Activated CD8-positive, alpha-beta memory T cell treated with anti-CD3 and anti-CD28 coated beads for 48 hours (primary cell): ENCODE measurements around the gene PAOX.
A peak's percentile ranks its signal among the peaks of the same experiment; 100 is the strongest.

Experiments used
- DNase-seq, 3 experiments: peaks; one replicate each; pipeline ENCODE4 v3.0.0-alpha.2; 2020; ENCODE audit warnings: low read depth in 2 of 3, low spot score in 2 of 3

Gene PAOX

DNA sequence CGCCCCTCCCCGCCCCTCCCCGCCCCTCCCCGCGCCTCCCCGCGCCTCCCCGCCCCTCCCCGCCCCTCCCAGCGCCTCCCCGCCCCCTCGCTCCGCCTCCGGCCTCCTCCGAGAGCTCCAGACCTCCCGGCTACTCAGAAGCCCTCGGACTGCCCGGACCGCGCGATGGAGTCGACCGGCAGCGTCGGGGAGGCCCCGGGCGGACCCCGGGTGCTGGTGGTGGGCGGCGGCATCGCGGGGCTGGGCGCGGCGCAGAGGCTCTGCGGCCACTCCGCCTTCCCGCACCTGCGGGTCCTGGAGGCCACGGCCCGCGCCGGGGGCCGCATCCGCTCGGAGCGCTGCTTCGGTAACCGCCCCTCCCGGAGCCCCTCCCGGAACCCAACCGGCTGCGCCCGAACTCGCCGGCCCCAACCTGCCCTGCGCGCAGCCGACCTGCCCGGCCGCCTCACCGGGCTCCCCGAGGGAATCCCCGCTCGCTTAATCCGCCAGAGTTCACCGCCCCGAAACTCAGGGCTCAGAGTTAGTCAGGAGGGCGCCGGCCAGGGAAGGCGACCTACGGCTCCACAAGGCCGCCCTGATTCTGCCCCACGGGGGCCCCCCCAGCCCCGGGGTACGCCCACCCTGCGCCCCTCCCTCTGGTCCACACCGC lies at the start of gene PAOX:
Gene PAOX, plus strand, starts transcription at position 111 of the 649 bp plus-strand sequence. Its CDS starts 55 bp downstream, at position 166.
- DNase-seq, result peak in 2 of 3 experiments; percentile 52 to 58

DNA sequence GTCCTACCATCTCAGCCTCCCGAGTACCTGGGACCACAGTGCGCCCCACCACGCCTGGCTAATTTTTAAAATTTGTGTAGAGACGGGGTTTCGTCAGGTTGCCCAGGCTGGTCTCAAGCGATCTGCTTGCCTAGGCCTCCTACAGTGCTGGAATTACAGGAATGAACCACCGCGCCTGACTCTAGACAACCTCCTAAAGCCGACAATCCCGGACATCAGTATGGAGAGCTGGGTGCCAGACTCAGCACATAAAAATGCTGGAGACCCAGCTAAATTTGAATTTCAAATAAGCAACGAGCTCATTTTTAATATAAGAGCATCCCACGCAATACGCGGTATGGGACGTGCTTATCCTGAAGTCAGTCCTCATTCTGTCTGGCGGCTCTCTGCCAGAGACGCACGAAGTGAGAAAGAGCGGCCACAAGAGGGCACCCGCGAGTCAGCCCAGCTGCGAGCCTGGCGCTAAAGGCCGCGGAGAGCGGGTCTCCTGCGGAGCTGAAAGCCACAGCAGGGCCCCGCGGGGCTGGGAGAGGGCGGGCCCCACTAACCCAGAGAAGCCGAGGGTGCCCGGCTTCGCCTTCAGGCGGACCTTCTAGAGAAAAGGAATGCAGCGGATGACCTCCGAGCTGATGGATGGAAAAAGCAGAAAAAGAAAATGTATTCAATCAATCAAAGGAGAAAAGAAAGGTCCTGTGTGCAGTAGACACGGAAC lies 49.4 kb upstream of the PAOX start:
- peak; percentile 62 to 89 (median 80) for DNase-seq

DNA sequence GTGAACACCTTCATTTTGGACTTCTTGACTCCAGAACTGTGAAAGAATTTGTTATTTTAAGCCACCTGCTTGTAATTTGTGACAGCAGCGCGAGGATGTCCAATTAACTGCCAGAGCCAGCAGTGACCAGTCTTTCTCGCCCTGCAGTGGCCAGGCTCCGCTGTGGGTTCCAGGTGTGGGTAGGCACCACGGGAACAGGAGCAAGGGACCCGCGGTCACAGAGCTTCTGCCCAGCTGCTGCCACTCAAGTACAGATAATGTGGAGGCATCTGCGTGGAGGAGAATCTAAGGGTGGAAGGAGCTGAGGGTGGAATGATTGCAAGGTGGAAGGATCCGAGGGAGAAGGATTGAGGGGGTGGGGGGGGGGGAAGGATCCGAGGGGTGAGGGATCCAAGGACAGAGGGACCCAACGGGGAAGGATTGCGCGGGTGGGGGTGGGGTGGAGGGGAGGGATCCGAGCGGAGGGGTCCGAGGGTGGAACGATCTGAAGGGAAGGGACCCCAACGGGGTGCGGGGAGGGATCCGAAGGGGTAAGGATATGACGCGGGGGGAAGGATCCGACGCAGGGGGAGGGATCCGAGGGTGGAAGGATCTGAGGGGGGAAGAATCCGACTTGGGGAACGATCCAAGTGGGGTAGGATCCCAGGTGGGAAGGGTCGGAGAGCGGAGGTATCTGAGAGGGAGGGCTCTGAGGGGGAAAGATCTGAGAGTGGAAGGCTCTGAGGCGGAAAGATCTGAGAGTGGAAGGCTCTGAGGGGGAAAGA lies 45.9 kb upstream of the PAOX start:
- no peak for DNase-seq

DNA sequence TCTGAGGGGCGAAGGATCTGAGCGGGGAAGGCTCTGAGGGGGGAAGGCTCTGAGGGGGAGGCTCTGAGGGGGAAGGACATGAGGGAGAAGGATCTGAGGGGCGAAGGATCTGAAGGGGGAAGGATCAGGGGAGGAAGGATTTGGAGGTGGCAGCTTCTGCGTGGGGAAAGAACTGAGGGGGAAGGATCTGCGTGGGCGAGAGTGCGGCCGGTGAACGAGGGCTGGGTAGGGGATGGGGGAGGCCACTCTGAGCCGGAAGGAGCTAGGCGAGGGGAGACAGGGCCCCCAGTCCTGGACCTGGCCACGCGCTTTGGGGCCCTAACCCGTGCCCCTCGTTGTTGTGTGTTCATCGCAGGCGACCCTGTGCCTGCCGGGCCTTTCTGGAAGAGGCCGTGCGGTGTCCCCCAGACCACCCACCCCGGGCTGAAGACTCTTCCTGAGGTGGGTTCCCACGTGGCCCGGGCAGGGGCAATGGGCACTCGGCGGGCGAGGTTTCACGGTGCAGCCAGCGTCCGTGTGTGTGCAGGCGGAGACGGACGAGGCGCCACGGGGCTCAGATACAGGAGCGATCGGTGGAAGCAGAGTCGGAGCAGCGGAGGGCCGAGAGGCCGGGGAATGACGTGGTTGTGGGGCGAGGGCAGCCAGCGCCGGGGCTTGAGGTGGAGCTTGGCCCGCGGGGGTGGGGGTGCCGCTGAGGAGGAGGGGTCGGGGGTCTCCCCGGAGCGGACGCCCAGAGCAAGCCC lies 44.4 kb upstream of the PAOX start:
- no peak for DNase-seq

DNA sequence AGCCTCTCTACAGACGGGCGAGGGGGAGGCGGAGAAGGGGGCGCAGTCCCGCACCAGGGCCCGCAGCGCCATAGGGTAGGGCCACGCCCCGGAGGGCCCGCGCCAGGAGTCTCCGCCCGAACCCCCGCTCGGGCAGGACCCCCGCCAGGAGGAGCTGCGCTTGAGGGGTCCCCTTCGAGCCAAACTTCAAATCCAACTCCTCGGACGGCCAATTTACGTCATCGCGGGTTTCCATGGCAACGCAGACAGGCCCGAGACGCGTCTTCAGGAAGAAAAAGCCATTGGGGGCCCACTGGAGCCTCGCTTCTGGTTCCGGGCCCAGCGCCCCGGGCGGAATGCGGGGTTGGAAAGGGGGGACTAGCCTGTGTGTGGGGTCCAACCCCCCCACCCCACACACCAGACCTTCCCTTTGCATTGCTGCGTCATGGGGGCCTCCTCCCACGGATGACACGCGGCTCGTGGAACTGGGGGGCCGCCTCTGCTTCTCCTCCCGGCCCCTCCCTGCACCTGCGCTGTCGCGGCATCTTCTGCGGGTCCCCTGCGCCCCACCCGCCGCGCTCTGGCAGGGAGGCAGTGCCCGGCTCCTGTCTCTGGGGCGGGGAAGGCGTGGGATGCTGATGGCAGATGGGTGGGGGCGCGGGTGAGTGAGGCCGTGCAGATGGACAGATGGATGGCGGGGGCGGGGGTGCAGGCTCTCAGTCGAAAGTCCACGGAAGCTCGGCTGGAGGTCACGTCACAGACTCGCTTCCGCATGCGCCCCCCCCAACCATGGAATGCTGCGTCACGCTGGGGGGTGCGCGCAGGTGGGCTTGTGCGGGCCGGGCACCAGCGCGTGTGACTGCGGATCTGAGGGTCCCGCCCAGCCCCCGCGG lies 43.6 kb upstream of the PAOX start:
- peak in 1 of 3 experiments; percentile 52 for DNase-seq

DNA sequence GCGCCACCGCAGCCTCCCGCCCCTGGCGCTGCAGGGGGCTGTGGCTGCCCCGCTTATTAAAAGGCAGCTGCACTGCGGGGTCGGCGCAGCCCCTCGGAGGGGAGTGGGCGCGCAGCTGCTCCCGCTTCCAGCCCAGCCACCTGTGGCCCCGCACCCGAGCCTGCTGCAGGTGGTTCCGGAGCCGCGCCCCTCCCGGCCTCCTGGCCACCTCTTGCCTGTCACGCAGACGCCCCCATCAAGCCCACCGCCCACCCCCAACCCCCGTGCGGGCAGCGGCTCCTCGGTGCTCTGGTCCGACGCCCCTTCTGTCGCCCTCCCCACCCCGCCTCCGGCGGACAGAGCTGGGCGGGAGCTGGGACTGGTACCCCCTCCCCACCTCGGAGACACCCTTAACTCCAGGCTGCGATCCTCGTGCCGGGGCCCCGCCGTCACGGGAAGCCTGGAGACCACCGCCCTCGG lies 42.9 kb upstream of the PAOX start:
- DNase-seq, result no peak

DNA sequence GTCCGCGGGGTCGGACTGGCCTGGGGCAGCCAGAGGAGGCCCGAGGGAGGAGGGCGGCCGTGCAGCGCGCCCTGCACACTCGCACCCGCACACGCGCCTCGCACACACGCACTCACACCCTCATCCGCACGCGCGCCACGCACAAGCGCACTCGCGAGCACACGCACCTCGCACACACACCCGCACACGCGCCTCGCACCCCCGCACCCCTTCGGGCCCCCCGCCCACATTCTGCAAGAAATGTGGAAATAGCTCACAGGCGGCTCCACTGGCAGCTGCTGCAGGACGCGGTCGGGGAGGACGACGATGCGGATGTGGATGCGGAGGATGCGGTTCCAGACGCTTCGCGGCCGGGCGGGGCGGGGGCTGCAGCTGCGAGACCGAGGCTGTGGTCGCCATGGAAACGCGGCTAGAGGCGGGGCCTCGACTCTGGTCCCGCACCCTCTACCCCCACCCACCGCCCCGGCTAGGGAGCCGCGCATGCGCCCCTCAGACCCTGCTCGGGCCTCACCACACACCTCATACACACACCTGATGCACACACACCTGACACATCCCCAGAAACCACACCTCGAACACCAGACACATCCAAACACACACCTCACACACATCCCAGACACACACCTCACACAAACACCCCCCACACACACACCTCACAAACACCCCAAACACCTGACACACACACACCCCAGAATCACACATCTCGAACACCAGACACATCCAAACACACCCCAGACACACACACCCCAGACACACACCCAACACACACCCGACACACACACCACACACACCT lies 42.3 kb upstream of the PAOX start, which contains the start of gene CALY:
Gene CALY, minus strand, starts transcription at position 320 of the 793 bp plus-strand sequence. CDS start 7,907 bp downstream, outside the sequence.
- DNase-seq, result no peak

DNA sequence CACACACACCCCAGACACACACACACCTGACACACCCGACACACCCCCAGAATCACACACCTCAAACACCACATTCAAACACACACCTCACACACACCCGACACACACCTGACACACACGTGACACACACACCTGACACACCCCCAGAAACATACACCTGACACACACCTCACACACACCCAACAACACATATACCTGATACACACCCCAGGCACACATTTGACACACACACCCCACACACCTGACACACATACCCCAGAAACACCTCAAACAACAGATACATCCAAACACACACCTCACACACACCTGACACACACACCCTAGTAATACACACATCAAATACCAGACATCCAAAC lies 41.7 kb upstream of the PAOX start:
- DNase-seq, result no peak

DNA sequence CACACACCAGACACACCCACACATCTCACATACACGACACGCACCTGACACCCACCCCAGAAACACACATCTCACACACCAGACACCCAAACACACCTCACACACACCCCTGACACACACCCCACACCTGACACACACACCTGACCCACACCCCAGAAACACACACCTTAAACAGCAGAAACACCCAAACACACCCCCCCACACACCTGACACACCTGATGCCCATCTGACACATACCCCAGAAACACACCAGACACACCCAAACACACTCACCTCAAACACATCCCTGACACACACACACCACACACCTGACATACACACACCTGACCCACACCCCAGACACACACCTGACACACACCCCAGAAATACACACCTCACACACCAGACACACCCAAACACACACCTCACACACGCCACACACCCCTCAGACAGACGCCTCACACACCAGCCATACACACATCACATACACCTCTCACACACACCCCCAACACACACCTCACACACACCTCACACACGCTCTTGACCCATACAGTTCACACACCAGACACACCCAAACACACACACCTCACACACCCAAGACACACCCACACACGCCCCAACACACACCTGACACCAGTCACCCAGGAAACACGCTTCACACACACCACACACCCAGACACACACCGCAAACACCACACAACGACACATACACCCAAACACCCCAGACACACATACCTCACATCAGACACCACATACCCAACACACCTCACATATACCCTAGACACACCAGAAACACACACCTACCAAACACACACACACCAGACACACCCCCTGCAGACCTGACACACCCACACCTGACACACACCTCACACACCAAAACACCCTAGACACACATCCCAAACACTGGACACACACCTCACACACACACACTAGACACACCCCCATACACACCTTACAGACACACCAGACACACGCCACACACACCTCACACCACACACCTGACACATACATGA lies 40.7 kb upstream of the PAOX start:
- DNase-seq, result no peak

DNA sequence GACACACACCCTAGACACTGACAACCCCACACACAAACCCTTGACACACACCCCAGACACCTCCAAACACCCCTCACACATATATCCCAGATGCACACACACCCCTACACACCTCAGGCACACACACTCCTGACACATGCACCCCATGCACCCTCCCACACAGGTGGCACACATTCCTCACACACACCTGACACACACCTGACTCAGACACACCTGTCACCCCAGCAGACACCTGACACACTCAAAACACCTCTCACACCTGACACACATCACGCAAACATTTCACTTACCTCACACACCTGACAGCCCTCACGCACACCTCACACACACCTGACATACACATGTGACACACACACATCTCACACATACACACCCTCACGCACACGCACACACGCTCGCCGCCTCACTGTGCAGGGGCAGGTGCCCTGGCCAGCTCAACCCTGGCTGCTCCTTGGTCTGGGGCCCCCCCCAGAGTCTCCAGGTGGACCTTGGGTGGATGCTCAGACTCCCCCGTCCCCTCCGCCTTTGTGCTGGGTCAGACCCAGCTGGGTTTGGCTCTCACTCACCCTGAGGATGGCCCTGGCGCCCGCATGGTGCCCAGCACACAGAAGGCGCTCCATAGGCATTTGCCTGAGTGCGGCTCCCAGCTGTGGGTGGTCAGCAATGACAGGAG lies 39.2 kb upstream of the PAOX start:
- no peak for DNase-seq

DNA sequence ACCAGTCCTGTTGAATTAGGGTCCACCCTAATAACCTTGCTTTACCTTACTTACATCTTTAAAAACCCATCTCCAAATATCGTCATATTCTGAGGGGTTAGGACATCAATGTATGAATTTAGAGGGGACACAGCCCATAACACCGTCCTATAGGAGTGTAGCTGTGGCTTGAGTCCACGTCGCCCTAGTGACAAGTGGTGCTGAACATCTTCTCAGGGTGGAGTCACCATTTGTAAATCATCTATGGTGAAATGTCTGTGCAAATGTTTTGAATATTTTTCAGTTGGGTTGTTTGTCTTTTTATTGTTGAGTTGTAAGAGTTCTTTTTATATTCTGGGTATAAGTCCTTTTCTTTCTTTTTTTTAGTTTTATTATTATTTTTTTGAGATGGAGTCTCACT lies 37.1 kb upstream of the PAOX start:
- DNase-seq, result no peak

DNA sequence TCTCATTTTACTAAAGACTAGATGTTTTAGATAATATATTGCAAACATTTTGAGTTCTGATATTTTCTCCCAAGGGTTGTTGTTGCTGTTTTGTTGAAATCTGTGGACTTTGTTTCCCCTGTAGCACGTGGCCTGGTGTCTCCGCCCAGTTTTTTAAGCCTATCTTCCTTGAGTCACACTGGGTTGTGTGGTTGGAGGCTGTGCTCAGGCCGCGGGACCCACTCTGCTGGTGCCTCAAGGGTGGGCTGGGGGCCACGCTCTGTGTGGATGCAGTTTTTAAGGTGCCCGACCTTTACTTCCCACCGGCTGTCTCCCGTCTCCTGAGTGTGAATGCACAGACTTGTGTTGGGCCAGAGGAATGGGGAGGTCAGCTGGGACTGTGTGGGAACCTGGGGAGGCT lies 36.1 kb upstream of the PAOX start:
- no peak for DNase-seq

DNA sequence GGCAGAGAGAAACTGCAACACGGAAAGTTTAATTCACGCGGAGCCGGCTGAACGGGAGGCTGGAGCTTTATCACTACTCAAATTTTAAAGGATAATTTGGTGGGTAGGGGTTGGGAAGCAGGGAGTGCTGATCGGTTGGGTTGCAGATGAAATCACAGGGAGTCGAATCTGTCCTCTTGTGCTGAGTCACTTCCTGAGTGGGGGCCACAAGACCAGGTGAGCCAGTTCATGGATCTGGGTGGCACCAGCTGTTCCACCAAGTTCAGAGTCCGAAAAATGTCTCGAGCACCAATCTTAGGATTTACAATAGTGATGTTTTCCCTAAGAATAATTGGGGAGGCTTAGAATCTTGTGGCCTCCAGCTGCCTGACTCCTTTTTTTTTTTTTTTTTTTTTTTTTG lies 35.5 kb upstream of the PAOX start:
- no peak for DNase-seq

DNA sequence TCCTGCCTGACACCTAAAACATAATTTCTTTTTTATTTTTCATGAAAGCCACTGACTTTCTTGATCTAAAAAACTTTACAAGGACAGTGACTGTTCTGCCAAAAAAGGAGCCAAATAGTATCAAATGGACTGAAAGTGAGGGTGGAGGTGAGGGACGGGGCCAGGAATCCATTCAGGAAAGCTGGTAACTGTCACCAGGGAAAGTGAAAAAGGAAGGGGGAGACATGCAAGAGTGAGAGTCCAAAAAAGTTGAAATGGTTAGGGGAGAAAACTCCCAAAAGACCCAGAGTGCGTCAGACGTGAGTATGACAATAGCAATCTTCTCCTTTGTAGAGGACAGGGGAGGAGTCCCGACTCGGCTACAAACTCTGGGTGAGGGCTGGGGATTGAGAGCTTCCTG lies 34.8 kb upstream of the PAOX start:
- no peak for DNase-seq

DNA sequence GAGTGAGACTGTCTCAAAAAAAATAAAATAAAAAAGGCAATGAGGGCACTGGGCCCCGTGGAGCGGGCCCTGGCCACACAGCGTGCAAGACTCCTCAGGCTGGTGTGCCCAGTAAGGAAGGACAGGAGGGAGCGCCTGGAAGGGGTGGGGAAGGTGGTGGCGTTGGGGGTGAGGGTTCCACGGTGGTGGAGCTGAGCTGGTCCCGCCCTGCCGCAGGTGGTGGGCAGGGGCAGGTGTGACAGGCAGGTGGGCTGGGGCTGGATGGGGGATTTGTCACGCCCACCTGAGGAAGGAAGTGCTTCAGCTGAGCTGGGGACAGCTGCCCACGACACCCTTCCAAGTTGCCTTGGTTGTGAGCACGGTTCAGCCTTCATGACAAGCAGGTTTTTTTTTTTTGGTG lies 32.6 kb upstream of the PAOX start:
- DNase-seq, result no peak

DNA sequence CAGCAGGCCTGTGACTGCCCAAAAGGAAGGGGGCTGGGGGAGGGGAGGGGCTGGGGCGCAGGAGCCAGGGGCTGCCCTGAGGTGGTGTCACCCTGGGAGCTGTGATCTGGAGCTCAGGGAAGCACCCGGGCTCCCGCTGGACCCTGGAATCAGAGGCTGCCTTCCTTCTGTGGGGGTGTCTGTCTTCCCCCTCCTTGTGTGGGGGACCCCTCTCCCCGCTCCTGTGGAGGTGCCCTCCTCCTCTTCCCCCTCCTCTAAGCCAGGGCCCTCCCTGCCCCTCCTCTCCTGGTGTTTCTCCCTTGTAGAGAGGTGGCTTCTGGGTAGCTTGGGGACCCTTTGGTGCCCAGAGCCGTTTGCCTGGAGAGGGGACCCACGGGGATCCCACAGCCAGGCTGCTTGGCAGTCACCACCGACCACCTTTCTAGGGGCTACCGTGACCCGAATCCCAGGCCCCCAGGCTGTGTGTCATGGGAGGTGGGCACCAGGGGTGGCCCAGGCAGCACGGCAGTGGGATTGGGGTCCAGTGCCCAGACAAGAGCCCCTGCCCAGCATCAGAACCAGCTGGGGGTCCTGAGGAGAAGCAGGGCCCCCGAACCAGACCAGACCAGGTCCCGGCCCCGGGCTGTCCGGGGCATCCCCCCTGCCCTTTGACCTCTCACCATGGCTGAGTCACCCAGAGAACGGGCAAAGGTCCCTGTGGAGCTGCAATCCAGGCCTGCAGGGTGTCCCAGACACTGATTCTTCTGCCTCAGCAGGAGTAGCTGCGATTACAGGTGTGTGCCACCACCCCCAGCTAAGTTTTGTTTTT lies 31.1 kb upstream of the PAOX start:
- DNase-seq, result no peak

DNA sequence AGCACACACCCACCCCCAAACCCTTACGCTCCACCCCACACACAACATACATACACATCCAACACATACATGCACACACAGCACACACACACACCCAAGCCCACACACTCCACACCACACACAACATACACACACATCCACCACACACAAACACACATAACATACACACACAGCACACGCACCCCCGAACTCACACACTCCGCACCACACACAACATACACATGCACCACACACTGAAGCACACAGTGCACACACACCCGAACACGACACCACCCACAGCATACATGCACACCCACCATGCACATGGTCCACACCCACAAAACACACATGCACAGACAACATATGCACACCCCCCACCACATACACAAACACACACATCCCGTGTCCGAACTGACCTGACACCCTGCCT lies 29.9 kb upstream of the PAOX start:
- DNase-seq, result no peak
